Right lobe of liver (tissue), 4 donors: ENCODE measurements around the gene TRIM2.

Experiments used
- CTCF ChIP-seq, 4 donors: fragments of 200-600 bp in 3 of 4; fragments of 450-650 bp in 1 of 4; IDR thresholded peaks; one replicate each; pipeline versions ENCODE4 v1.5.1 to v1.8.0; 2016 to 2022; ENCODE audit warnings: antibody characterized with exemption in 4 of 4, mild to moderate bottlenecking in 2 of 4
- POLR2A ChIP-seq: fragments of 450-650 bp; IDR thresholded peaks from one replicate; pipeline ENCODE4 v1.6.1; 2017; ENCODE audit warnings: antibody characterized with exemption, mild to moderate bottlenecking
- donor health status: DM: no; HTN: no; CAD: no.
- donor health status: DM: no; HTN: no; CAD: no.
- donor health status: DM: no; HTN: yes; CAD: no.

- TF ChIP-seq CTCF (IDR thresholded peaks at IDR 0.05) (no peak), POLR2A (no peak)
Observed at GRCh38 chr4:153177841-153178240, 26.4 kb upstream of the TRIM2 start.
